Breast epithelium (tissue), 4 donors: ENCODE data around the gene CNTNAP2. TPM values are rescaled to one million over a fixed set of nuclear protein-coding genes. Genes with fewer than 3 reads are reported as not detected.

Experiments
- DNase-seq, 2 donors: peaks; one replicate each; pipeline ENCODE4 v3.0.0-alpha.2; 2019; ENCODE audit warnings: low spot score in 2 of 2
- H3K27ac ChIP-seq, 2 donors: fragments of 200-600 bp; sonication (generic) in 1 of 2; one replicate each; pipeline ENCODE4 v1.5.1; 2016 to 2019; ENCODE audit warnings: mild to moderate bottlenecking in 1 of 2
- H3K27me3 ChIP-seq, 2 donors: fragments of 200-600 bp; sonication (generic) in 1 of 2; one replicate each; pipeline versions ENCODE4 v1.5.1 to v1.6.0; 2017 to 2019; ENCODE audit warnings: control low read depth in 1 of 2, mild to moderate bottlenecking in 1 of 2
- H3K36me3 ChIP-seq: fragments of 200-600 bp; one replicate; pipeline ENCODE4 v1.5.1; 2019
- H3K4me1 ChIP-seq, 2 donors: fragments of 200-600 bp; sonication (generic); one replicate each; pipeline ENCODE4 v1.5.1; 2016 to 2019; ENCODE audit warnings: control low read depth in 1 of 2
- H3K4me3 ChIP-seq, 3 donors: fragments of 200-600 bp; sonication (generic); 1 replicate in 2 of 3; 2 replicates in 1 of 3; pipeline ENCODE4 v1.5.1; 2016 to 2019; ENCODE audit warnings: mild to moderate bottlenecking in 3 of 3, moderate library complexity in 2 of 3
- H3K9me3 ChIP-seq, 2 donors: fragments of 200-600 bp; sonication (generic) in 1 of 2; one replicate each; pipeline ENCODE4 v1.5.1; 2016 to 2019; ENCODE audit warnings: control low read depth in 1 of 2
- CTCF ChIP-seq, 3 donors: fragments of 450-650 bp; IDR thresholded peaks; one replicate each; pipeline ENCODE4 v1.5.1; 2016 to 2017; ENCODE audit warnings: antibody characterized with exemption in 3 of 3, mild to moderate bottlenecking in 3 of 3, moderate library complexity in 3 of 3
- POLR2A ChIP-seq: fragments of 450-650 bp; IDR thresholded peaks from one replicate; pipeline ENCODE4 v1.6.1; 2016; ENCODE audit warnings: antibody characterized with exemption, mild to moderate bottlenecking, moderate library complexity
- POLR2AphosphoS5 ChIP-seq, 3 donors: sonication (generic); formaldehyde crosslinking; IDR thresholded peaks; one replicate each; pipeline ENCODE4 v1.6.1; 2017; ENCODE audit warnings: antibody characterized with exemption in 3 of 3
- intact Hi-C: fragments of 100-400 bp; cut with DNase I; formaldehyde crosslinking; loops from one replicate; pipeline ENCODE4 v1.15.1; 2023; ENCODE audit warnings: low total_unique reads
- total RNA-seq, 3 donors: library from RNA; depleted of rRNA; stranded (reverse); fragments of >200 nt; gene quantifications; one replicate each; pipeline ENCODE4 v1.1.0, GENCODE V29; 2016

Gene CNTNAP2
- total RNA-seq, 3 donors from 2014 or later = 0.29 to 0.66 TPM; not detected in 1

DNA sequence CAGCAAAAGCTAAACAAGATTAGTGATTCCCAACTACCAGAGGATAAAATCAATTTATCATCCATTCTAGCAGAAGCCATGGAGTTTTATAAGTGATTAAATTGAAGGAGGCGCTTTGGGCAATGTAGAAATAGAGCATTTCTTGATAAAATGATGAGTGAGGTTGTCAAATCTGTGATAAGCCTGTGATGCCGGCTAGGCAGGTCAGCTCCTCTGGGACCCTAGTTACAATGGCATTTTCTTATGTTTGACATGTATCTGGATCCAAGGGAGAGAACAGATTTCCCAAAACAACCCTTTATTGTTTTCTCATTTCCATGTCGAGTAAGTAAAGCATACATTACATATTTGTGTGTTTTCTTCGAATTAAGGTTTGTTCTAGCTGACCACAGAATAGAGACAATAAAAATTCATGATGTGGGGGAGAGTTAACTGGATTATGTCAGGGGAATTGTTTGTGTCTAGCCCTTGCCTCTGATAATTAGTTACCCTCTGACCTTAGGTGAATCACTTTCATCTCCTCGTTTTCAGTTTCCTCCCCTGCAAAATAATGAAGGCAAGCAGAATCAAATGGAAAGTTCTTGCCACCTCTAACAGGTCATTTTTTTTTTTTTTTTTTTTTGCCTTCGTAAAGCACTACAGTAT lies 378.5 kb downstream of the CNTNAP2 start:
- peaks cover 0 to 3% of the 10 kb centered on the region in 2 donors for H3K9me3 ChIP-seq
- intact Hi-C loops = loop anchor here (10.0 kb wide), 1 partner anchor 1850 kb away; no protein-coding TSS in a partner anchor
- TF ChIP-seq POLR2A (no peak), POLR2AphosphoS5 (IDR thresholded peaks at IDR 0.05) (no peak), CTCF (IDR thresholded peaks at IDR 0.05) (no peak)

DNA sequence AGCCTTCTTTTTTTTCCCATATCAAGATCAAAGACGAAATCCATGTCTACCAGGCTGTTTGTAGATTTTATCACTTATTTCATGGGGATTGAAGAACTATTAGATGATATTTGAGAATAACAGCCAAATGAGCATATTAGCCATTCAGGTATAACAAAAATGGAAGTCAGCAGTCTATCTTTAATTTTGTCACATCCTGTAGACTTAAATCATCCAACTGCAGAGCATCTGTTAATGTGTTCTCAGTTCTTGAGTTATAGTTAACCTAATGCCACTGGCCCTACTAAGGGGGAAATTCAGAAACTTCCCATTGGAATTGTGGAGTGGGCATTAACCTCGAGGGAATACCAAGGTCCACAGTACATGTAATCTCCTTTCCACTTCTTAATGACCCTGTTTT lies 380.1 kb downstream of the CNTNAP2 start:
- Histone ChIP-seq H3K36me3 (no peaks in the 10 kb centered on the region), H3K9me3 (peaks cover 0 to 3% of the 10 kb centered on the region in 2 donors), H3K27me3 (no peaks in the 10 kb centered on the region), H3K4me3 (no peak overlapping the region), H3K27ac (no peak overlapping the region), H3K4me1 (no peaks in the 10 kb centered on the region)
- intact Hi-C loops = loop anchor here (10.0 kb wide), 1 partner anchor 1848 kb away; no protein-coding TSS in a partner anchor
- TF ChIP-seq POLR2A (no peak), POLR2AphosphoS5 (IDR thresholded peaks at IDR 0.05) (no peak), CTCF (IDR thresholded peaks at IDR 0.05) (no peak)
- DNase-seq = no peak

More for the DNA sequence above, 378.5 kb downstream of the CNTNAP2 start:
- H3K27me3 ChIP-seq = no peaks in the 10 kb centered on the region
- no peaks in the 10 kb centered on the region for H3K4me1 ChIP-seq
- H3K27ac ChIP-seq = no peak overlapping the region
- no peaks in the 10 kb centered on the region for H3K36me3 ChIP-seq
- DNase-seq = no peak
- H3K4me3 ChIP-seq = no peak overlapping the region

- no peaks in the 10 kb centered on the region for H3K4me1 ChIP-seq
- intact Hi-C loops = loop anchor here (2.0 to 10.0 kb wide), 2 partner anchors 57 to 1845 kb away; no protein-coding TSS in a partner anchor
- no peak overlapping the region for H3K27ac ChIP-seq
- no peak for DNase-seq
- no peaks in the 10 kb centered on the region for H3K36me3 ChIP-seq
- H3K4me3 ChIP-seq = no peak overlapping the region
- peaks cover 0 to 30% of the 10 kb centered on the region in 2 donors for H3K9me3 ChIP-seq
- H3K27me3 ChIP-seq = no peaks in the 10 kb centered on the region
- TF ChIP-seq CTCF (IDR thresholded peaks at IDR 0.05) (no peak), POLR2A (no peak), POLR2AphosphoS5 (IDR thresholded peaks at IDR 0.05) (no peak)
These were observed 383.4 kb downstream of the CNTNAP2 start for GRCh38 chr7:146499970-146500369.

DNA sequence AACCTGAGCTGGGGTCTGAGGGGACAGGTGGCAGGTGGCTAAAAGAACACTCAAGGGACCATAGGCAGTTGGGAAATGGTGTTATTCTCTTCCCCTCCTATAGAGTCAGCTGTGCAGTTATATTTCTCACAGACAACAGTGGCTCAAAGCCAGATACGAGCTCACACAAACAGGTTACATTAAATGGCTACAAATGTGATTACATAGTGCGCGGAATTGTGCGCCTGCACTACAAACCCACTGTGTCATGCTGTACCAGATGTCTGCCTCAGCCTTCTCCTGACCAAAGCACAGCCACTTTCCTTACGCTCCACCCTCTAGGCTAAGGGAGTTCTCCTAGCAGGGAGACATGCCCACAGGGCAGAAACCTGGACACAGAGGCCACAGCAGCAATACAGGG lies 387.2 kb downstream of the CNTNAP2 start:
- H3K27ac ChIP-seq = no peak overlapping the region
- TF ChIP-seq POLR2A (no peak), CTCF (IDR thresholded peaks at IDR 0.05) (no peak), POLR2AphosphoS5 (IDR thresholded peaks at IDR 0.05) (no peak)
- peaks cover 6 to 62% of the 10 kb centered on the region in 2 donors for H3K9me3 ChIP-seq
- H3K4me3 ChIP-seq = no peak overlapping the region
- no peaks in the 10 kb centered on the region for H3K4me1 ChIP-seq
- no peaks in the 10 kb centered on the region for H3K36me3 ChIP-seq
- DNase-seq = no peak
- H3K27me3 ChIP-seq = no peaks in the 10 kb centered on the region
- intact Hi-C loops = no loop called here

DNA sequence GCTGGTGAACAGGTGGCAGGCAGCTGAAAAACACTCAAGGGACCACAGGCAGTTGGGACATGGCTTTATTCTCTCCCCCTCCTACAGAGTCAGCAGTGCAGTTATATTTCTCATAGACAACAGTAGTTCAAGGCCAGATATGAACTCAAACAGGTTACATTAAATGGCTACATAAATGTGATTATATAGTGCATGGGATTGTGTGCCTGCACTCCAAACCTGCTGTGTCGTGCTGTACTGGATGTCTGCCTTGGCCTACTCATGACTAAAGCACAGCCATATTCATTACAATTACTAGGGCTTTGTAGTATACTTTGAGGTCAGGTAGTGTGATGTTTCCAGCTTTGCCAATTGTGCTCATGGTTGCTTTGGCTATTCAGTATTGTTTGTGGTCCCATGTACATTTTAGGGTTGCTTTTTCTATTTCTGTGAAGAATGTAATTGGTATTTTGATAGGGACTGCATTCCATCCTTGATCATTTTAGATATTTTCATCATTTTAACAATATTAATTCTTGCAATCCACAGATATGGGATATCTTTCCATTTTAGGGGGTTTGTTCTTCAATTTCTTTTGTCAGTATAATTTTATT lies 393.6 kb downstream of the CNTNAP2 start:
- no peak for DNase-seq
- no peaks in the 10 kb centered on the region for H3K36me3 ChIP-seq
- TF ChIP-seq CTCF (IDR thresholded peaks at IDR 0.05) (no peak), POLR2AphosphoS5 (IDR thresholded peaks at IDR 0.05) (no peak), POLR2A (no peak)
- H3K4me3 ChIP-seq = no peak overlapping the region
- no peak overlapping the region for H3K27ac ChIP-seq
- H3K9me3 ChIP-seq = peaks cover 12 to 69% of the 10 kb centered on the region in 2 donors
- no peaks in the 10 kb centered on the region for H3K4me1 ChIP-seq
- intact Hi-C loops = no loop called here
- H3K27me3 ChIP-seq = no peaks in the 10 kb centered on the region
